HepG2 (cell line): ENCODE results near the gene PCSK6. TPM values are rescaled to one million over a fixed set of nuclear protein-coding genes. Genes with fewer than 3 reads are reported as not detected.
A peak's percentile ranks its signal among the peaks of the same experiment; 100 is the strongest.

Source experiments
- DNMT3B ChIP-seq: conservative IDR thresholded peaks from 2 replicates; pipeline ENCODE4 v1.6.1; 2016; ENCODE audit warnings: missing biosample characterization, control low read depth
- EED ChIP-seq: sonication (generic); formaldehyde crosslinking; IDR thresholded peaks from 2 replicates; pipeline ENCODE4 v1.5.0; 2020; ENCODE audit warnings: mild to moderate bottlenecking, missing genetic modification reagents
- GTF3A ChIP-seq: sonication (generic); formaldehyde crosslinking; conservative IDR thresholded peaks from 2 replicates; pipeline ENCODE4 v1.4.0; 2020; ENCODE audit warnings: mild to moderate bottlenecking, missing genetic modification reagents
- HDAC1 ChIP-seq: sonication (generic); formaldehyde crosslinking; IDR thresholded peaks from 2 replicates; pipeline ENCODE4 v1.5.1; 2020; ENCODE audit warnings: mild to moderate bottlenecking, missing genetic modification reagents
- KDM6A ChIP-seq: IDR thresholded peaks from 2 replicates; pipeline ENCODE4 v1.6.1; 2016; ENCODE audit warnings: low read depth
- MEIS1 ChIP-seq: sonication (generic); formaldehyde crosslinking; IDR thresholded peaks from 2 replicates; pipeline ENCODE4 v1.9.0; 2021; ENCODE audit warnings: mild to moderate bottlenecking, missing genetic modification reagents, moderate library complexity, borderline replicate concordance
- MLLT10 ChIP-seq: sonication (generic); formaldehyde crosslinking; IDR thresholded peaks from 2 replicates; pipeline ENCODE4 v1.4.0; 2020; ENCODE audit warnings: missing genetic modification reagents
- PPARG ChIP-seq: conservative IDR thresholded peaks from 2 replicates; pipeline ENCODE4 v1.6.1; 2016; ENCODE audit warnings: missing biosample characterization, missing genetic modification reagents
- PTBP1 ChIP-seq: fragments of 200-400 bp; formaldehyde crosslinking; IDR thresholded peaks from 2 replicates; pipeline ENCODE4 v1.6.1; 2018; ENCODE audit warnings: low read length, low read depth; ENCODE audit not compliant: poor library complexity, severe bottlenecking
- U2AF2 ChIP-seq: fragments of 200-400 bp; formaldehyde crosslinking; IDR thresholded peaks from 2 replicates; pipeline ENCODE4 v1.6.1; 2017; ENCODE audit warnings: low read depth, mild to moderate bottlenecking, low read length
- polyA plus RNA-seq, 8 experiments: library from polyadenylated mRNA; depleted of rRNA in 3 of 8; stranded (reverse) in 7 of 8; unstranded in 1 of 8; fragments of >200 nt; fragmentation: Illumina TruSeq in 4 of 8; extraction: Trizol in 4 of 8; gene quantifications; 2 replicates each; pipeline versions ENCODE4 v1.2.1 to v1.2.3, GENCODE V29; 2011 to 2016; ENCODE audit warnings: low read depth in 4 of 8, missing spikeins in 1 of 8, mixed read lengths in 1 of 8; ENCODE audit not compliant: insufficient read depth in 1 of 8
- total RNA-seq, 5 experiments: library from RNA; depleted of rRNA; stranded (reverse); fragments of >200 nt; fragmentation: Illumina TruSeq; extraction: Trizol; gene quantifications; 2 replicates each; pipeline ENCODE4 v1.2.3, GENCODE V29; 2016; ENCODE audit warnings: low read depth in 1 of 5
- TF ChIP-seq, protein P1 (sequence below): sonication (generic); formaldehyde crosslinking; IDR thresholded peaks from 2 replicates; pipeline ENCODE4 v1.5.0; 2020; ENCODE audit warnings: mild to moderate bottlenecking, missing genetic modification reagents, borderline replicate concordance
- TF ChIP-seq, protein P2 (sequence below): sonication (generic); formaldehyde crosslinking; IDR thresholded peaks from 2 replicates; pipeline ENCODE4 v1.5.0; 2020; ENCODE audit warnings: missing genetic modification reagents, mild to moderate bottlenecking, borderline replicate concordance
- TF ChIP-seq, protein P3 (sequence below): sonication (generic); formaldehyde crosslinking; IDR thresholded peaks from 2 replicates; pipeline ENCODE4 v1.5.1; 2020; ENCODE audit warnings: missing genetic modification reagents, mild to moderate bottlenecking, borderline replicate concordance
- TF ChIP-seq, protein P4 (sequence below): sonication (generic); formaldehyde crosslinking; IDR thresholded peaks from 2 replicates; pipeline ENCODE4 v1.4.0; 2020; ENCODE audit warnings: missing genetic modification reagents
- TF ChIP-seq, protein P5 (sequence below): sonication (generic); formaldehyde crosslinking; conservative IDR thresholded peaks from 2 replicates; pipeline ENCODE4 v1.8.0; 2022; ENCODE audit warnings: low read depth, missing genetic modification reagents

PCSK6 gene
- total and polyA plus RNA-seq, 2 of the 13 experiments (the other 11 are each of a cell fraction or from before 2014, with no cell fraction given), result 56.5 to 155 TPM

DNA sequence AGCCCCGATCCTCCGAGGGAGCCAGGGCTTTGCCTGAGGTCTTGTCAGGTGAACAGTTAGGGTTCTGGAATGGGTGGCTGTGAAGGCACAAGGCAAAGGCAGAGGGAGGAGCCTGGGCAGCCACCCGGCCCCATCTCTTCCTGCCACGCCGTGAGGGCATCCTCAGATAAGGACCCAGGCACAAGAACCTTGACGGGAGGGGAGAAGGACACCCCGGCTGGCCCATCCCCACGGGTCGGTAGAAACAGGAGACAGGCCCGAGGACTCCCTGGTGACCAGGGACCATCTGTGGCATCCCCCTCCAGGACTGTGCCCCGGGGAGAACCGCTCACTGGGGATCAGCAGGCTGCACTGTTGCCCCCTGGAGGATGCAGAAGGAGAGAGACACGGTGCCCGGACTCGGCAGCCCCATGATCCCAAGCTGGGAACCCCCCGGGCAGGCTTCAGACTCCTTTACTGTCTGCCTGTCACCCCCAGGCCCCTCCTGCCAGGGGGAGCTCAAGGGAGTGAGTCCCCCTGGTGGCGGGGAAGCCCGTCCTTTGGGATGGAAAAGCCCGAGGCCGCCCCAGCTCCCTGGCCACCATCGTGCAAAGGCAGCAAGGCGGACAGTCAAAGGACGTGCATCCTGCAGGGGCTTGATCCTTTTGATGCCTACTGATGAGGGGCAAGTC lies 12.3 kb upstream of the PCSK6 start (continued):
- TF ChIP-seq, protein P1, sequence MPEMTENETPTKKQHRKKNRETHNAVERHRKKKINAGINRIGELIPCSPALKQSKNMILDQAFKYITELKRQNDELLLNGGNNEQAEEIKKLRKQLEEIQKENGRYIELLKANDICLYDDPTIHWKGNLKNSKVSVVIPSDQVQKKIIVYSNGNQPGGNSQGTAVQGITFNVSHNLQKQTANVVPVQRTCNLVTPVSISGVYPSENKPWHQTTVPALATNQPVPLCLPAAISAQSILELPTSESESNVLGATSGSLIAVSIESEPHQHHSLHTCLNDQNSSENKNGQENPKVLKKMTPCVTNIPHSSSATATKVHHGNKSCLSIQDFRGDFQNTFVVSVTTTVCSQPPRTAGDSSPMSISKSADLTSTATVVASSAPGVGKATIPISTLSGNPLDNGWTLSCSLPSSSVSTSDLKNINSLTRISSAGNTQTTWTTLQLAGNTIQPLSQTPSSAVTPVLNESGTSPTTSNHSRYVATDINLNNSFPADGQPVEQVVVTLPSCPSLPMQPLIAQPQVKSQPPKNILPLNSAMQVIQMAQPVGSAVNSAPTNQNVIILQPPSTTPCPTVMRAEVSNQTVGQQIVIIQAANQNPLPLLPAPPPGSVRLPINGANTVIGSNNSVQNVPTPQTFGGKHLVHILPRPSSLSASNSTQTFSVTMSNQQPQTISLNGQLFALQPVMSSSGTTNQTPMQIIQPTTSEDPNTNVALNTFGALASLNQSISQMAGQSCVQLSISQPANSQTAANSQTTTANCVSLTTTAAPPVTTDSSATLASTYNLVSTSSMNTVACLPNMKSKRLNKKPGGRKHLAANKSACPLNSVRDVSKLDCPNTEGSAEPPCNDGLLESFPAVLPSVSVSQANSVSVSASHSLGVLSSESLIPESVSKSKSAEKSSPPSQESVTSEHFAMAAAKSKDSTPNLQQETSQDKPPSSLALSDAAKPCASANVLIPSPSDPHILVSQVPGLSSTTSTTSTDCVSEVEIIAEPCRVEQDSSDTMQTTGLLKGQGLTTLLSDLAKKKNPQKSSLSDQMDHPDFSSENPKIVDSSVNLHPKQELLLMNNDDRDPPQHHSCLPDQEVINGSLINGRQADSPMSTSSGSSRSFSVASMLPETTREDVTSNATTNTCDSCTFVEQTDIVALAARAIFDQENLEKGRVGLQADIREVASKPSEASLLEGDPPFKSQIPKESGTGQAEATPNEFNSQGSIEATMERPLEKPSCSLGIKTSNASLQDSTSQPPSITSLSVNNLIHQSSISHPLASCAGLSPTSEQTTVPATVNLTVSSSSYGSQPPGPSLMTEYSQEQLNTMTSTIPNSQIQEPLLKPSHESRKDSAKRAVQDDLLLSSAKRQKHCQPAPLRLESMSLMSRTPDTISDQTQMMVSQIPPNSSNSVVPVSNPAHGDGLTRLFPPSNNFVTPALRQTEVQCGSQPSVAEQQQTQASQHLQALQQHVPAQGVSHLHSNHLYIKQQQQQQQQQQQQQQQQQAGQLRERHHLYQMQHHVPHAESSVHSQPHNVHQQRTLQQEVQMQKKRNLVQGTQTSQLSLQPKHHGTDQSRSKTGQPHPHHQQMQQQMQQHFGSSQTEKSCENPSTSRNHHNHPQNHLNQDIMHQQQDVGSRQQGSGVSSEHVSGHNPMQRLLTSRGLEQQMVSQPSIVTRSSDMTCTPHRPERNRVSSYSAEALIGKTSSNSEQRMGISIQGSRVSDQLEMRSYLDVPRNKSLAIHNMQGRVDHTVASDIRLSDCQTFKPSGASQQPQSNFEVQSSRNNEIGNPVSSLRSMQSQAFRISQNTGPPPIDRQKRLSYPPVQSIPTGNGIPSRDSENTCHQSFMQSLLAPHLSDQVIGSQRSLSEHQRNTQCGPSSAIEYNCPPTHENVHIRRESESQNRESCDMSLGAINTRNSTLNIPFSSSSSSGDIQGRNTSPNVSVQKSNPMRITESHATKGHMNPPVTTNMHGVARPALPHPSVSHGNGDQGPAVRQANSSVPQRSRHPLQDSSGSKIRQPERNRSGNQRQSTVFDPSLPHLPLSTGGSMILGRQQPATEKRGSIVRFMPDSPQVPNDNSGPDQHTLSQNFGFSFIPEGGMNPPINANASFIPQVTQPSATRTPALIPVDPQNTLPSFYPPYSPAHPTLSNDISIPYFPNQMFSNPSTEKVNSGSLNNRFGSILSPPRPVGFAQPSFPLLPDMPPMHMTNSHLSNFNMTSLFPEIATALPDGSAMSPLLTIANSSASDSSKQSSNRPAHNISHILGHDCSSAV (CRISPR knock-in tag), result no peak
- TF ChIP-seq MEIS1 (CRISPR knock-in tag) (peak; percentile 50; the same call in 1 of the 2 replicates), EED (CRISPR knock-in tag) (peak; percentile 68; the same call in 1 of the 2 replicates), GTF3A (CRISPR knock-in tag) (no peak), PTBP1 (no peak), U2AF2 (no peak), KDM6A (CRISPR knock-in tag) (no peak), MLLT10 (CRISPR knock-in tag) (no peak), PPARG (CRISPR knock-in tag) (no peak), DNMT3B (no peak), HDAC1 (CRISPR knock-in tag) (peak; percentile 36; the same call in 1 of the 2 replicates)
- TF ChIP-seq, protein P2, sequence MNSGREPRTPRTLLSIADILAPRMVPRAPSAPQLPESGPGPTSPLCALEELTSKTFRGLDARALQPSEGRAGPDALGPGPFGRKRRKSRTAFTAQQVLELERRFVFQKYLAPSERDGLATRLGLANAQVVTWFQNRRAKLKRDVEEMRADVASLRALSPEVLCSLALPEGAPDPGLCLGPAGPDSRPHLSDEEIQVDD (CRISPR knock-in tag), result no peak
- TF ChIP-seq, protein P3, sequence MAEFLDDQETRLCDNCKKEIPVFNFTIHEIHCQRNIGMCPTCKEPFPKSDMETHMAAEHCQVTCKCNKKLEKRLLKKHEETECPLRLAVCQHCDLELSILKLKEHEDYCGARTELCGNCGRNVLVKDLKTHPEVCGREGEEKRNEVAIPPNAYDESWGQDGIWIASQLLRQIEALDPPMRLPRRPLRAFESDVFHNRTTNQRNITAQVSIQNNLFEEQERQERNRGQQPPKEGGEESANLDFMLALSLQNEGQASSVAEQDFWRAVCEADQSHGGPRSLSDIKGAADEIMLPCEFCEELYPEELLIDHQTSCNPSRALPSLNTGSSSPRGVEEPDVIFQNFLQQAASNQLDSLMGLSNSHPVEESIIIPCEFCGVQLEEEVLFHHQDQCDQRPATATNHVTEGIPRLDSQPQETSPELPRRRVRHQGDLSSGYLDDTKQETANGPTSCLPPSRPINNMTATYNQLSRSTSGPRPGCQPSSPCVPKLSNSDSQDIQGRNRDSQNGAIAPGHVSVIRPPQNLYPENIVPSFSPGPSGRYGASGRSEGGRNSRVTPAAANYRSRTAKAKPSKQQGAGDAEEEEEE, result no peak
- TF ChIP-seq, protein P4, sequence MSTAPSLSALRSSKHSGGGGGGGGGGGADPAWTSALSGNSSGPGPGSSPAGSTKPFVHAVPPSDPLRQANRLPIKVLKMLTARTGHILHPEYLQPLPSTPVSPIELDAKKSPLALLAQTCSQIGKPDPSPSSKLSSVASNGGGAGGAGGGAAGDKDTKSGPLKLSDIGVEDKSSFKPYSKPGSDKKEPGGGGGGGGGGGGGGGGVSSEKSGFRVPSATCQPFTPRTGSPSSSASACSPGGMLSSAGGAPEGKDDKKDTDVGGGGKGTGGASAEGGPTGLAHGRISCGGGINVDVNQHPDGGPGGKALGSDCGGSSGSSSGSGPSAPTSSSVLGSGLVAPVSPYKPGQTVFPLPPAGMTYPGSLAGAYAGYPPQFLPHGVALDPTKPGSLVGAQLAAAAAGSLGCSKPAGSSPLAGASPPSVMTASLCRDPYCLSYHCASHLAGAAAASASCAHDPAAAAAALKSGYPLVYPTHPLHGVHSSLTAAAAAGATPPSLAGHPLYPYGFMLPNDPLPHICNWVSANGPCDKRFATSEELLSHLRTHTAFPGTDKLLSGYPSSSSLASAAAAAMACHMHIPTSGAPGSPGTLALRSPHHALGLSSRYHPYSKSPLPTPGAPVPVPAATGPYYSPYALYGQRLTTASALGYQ (CRISPR knock-in tag), result no peak
- TF ChIP-seq, protein P5, sequence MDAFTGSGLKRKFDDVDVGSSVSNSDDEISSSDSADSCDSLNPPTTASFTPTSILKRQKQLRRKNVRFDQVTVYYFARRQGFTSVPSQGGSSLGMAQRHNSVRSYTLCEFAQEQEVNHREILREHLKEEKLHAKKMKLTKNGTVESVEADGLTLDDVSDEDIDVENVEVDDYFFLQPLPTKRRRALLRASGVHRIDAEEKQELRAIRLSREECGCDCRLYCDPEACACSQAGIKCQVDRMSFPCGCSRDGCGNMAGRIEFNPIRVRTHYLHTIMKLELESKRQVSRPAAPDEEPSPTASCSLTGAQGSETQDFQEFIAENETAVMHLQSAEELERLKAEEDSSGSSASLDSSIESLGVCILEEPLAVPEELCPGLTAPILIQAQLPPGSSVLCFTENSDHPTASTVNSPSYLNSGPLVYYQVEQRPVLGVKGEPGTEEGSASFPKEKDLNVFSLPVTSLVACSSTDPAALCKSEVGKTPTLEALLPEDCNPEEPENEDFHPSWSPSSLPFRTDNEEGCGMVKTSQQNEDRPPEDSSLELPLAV (CRISPR knock-in tag), result no peak
